Right lobe of liver (tissue), 4 donors: ENCODE data around the gene CDC16.

Source experiments
- POLR2A ChIP-seq: fragments of 450-650 bp; IDR thresholded peaks from one replicate; pipeline ENCODE4 v1.6.1; 2017; ENCODE audit warnings: antibody characterized with exemption, mild to moderate bottlenecking
- TF ChIP-seq, protein P1 (sequence below), 4 donors: fragments of 200-600 bp in 3 of 4; fragments of 450-650 bp in 1 of 4; IDR thresholded peaks; one replicate each; pipeline versions ENCODE4 v1.5.1 to v1.8.0; 2016 to 2022; ENCODE audit warnings: antibody characterized with exemption in 4 of 4, mild to moderate bottlenecking in 2 of 4
- donor health status: DM: no; HTN: no; CAD: no.
- donor health status: DM: no; HTN: no; CAD: no.
- donor health status: DM: no; HTN: yes; CAD: no.

DNA sequence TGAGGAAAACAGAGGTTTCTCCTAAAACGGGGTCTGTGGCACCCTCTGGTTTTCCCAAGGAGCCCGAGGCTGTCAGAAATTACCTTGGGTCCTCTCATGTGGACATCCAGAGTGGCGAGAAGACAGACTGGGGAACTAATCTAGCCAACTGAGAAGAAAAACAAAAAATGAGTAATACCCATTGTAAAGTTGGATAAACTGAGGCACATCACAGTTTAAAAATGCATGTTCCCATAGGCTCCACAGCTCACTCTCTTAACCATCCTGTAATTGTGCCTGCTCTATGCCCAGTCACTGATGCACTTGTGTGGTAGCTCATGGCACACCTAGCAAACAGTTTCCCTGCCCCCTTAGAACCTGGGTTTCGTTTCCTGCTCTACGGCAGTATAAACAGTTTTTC lies 31.5 kb downstream of the CDC16 start:
- TF ChIP-seq, protein P1, sequence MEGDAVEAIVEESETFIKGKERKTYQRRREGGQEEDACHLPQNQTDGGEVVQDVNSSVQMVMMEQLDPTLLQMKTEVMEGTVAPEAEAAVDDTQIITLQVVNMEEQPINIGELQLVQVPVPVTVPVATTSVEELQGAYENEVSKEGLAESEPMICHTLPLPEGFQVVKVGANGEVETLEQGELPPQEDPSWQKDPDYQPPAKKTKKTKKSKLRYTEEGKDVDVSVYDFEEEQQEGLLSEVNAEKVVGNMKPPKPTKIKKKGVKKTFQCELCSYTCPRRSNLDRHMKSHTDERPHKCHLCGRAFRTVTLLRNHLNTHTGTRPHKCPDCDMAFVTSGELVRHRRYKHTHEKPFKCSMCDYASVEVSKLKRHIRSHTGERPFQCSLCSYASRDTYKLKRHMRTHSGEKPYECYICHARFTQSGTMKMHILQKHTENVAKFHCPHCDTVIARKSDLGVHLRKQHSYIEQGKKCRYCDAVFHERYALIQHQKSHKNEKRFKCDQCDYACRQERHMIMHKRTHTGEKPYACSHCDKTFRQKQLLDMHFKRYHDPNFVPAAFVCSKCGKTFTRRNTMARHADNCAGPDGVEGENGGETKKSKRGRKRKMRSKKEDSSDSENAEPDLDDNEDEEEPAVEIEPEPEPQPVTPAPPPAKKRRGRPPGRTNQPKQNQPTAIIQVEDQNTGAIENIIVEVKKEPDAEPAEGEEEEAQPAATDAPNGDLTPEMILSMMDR (IDR thresholded peaks at IDR 0.05): no peak
- no peak for TF ChIP-seq POLR2A
